K562 (cell line): ENCODE data around the gene EFR3B.

Experiments used
- NONO ChIP-seq, 2 experiments: fragments of 200-400 bp in 1 of 2; fragments of 450-650 bp in 1 of 2; formaldehyde crosslinking in 1 of 2; IDR thresholded peaks; 2 replicates each; pipeline ENCODE4 v1.6.1; 2017; ENCODE audit warnings: low read depth in 2 of 2, mild to moderate bottlenecking in 2 of 2, moderate library complexity in 2 of 2, low read length in 1 of 2
- POLR2AphosphoS5 ChIP-seq: IDR thresholded peaks from 2 replicates; pipeline ENCODE4 v1.6.1; 2011; ENCODE audit warnings: mild to moderate bottlenecking, low read depth, low read length, moderate library complexity; ENCODE audit not compliant: control insufficient read depth, insufficient read depth
- RAD21 ChIP-seq, 2 experiments: fragments of 250-450 bp in 1 of 2; fragments of 450-650 bp in 1 of 2; sonication (Bioruptor Pico) in 1 of 2; formaldehyde crosslinking in 1 of 2; IDR thresholded peaks in 1 of 2; conservative IDR thresholded peaks in 1 of 2; 2 replicates each; pipeline versions ENCODE4 v1.4.0 to v1.8.0; 2020 to 2022; ENCODE audit warnings: mild to moderate bottlenecking in 2 of 2, moderate library complexity in 1 of 2
- ZNF217 ChIP-seq: sonication (generic); formaldehyde crosslinking; IDR thresholded peaks from 2 replicates; pipeline ENCODE4 v1.8.0; 2022; ENCODE audit warnings: mild to moderate bottlenecking, missing genetic modification reagents
- TF ChIP-seq, protein P1 (sequence below): fragments of 200-600 bp; sonication (generic); IDR thresholded peaks from one replicate; pipeline ENCODE4 v1.6.1; 2012; ENCODE audit warnings: mild to moderate bottlenecking, low read depth, low read length, inconsistent platforms
- TF ChIP-seq, protein P2 (sequence below), 3 experiments: IDR thresholded peaks in 2 of 3; conservative IDR thresholded peaks in 1 of 3; 2 replicates each; pipeline ENCODE4 v1.5.1; 2011 to 2012; ENCODE audit warnings: low read length in 3 of 3, mild to moderate bottlenecking in 3 of 3, control low read depth in 2 of 3, improper control_type of control experiment in 1 of 3, inconsistent platforms in 1 of 3, low read depth in 1 of 3, mixed read lengths in 1 of 3, moderate library complexity in 1 of 3; ENCODE audit not compliant: insufficient read depth in 2 of 3

- TF ChIP-seq POLR2AphosphoS5 (no peak), NONO (IDR thresholded peaks at IDR 0.05; ENCODE audit: low read depth in 2 of 2, low read length in 1 of 2) (no peak), ZNF217 (CRISPR knock-in tag) (no peak), RAD21 (CRISPR knock-in tag; conservative IDR thresholded peaks at IDR 0.05 in 1 of 2, IDR thresholded peaks at IDR 0.05 in 1 of 2) (no peak)
- TF ChIP-seq, protein P1, sequence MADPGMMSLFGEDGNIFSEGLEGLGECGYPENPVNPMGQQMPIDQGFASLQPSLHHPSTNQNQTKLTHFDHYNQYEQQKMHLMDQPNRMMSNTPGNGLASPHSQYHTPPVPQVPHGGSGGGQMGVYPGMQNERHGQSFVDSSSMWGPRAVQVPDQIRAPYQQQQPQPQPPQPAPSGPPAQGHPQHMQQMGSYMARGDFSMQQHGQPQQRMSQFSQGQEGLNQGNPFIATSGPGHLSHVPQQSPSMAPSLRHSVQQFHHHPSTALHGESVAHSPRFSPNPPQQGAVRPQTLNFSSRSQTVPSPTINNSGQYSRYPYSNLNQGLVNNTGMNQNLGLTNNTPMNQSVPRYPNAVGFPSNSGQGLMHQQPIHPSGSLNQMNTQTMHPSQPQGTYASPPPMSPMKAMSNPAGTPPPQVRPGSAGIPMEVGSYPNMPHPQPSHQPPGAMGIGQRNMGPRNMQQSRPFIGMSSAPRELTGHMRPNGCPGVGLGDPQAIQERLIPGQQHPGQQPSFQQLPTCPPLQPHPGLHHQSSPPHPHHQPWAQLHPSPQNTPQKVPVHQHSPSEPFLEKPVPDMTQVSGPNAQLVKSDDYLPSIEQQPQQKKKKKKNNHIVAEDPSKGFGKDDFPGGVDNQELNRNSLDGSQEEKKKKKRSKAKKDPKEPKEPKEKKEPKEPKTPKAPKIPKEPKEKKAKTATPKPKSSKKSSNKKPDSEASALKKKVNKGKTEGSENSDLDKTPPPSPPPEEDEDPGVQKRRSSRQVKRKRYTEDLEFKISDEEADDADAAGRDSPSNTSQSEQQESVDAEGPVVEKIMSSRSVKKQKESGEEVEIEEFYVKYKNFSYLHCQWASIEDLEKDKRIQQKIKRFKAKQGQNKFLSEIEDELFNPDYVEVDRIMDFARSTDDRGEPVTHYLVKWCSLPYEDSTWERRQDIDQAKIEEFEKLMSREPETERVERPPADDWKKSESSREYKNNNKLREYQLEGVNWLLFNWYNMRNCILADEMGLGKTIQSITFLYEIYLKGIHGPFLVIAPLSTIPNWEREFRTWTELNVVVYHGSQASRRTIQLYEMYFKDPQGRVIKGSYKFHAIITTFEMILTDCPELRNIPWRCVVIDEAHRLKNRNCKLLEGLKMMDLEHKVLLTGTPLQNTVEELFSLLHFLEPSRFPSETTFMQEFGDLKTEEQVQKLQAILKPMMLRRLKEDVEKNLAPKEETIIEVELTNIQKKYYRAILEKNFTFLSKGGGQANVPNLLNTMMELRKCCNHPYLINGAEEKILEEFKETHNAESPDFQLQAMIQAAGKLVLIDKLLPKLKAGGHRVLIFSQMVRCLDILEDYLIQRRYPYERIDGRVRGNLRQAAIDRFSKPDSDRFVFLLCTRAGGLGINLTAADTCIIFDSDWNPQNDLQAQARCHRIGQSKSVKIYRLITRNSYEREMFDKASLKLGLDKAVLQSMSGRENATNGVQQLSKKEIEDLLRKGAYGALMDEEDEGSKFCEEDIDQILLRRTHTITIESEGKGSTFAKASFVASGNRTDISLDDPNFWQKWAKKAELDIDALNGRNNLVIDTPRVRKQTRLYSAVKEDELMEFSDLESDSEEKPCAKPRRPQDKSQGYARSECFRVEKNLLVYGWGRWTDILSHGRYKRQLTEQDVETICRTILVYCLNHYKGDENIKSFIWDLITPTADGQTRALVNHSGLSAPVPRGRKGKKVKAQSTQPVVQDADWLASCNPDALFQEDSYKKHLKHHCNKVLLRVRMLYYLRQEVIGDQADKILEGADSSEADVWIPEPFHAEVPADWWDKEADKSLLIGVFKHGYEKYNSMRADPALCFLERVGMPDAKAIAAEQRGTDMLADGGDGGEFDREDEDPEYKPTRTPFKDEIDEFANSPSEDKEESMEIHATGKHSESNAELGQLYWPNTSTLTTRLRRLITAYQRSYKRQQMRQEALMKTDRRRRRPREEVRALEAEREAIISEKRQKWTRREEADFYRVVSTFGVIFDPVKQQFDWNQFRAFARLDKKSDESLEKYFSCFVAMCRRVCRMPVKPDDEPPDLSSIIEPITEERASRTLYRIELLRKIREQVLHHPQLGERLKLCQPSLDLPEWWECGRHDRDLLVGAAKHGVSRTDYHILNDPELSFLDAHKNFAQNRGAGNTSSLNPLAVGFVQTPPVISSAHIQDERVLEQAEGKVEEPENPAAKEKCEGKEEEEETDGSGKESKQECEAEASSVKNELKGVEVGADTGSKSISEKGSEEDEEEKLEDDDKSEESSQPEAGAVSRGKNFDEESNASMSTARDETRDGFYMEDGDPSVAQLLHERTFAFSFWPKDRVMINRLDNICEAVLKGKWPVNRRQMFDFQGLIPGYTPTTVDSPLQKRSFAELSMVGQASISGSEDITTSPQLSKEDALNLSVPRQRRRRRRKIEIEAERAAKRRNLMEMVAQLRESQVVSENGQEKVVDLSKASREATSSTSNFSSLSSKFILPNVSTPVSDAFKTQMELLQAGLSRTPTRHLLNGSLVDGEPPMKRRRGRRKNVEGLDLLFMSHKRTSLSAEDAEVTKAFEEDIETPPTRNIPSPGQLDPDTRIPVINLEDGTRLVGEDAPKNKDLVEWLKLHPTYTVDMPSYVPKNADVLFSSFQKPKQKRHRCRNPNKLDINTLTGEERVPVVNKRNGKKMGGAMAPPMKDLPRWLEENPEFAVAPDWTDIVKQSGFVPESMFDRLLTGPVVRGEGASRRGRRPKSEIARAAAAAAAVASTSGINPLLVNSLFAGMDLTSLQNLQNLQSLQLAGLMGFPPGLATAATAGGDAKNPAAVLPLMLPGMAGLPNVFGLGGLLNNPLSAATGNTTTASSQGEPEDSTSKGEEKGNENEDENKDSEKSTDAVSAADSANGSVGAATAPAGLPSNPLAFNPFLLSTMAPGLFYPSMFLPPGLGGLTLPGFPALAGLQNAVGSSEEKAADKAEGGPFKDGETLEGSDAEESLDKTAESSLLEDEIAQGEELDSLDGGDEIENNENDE: no peak
- TF ChIP-seq, protein P2, sequence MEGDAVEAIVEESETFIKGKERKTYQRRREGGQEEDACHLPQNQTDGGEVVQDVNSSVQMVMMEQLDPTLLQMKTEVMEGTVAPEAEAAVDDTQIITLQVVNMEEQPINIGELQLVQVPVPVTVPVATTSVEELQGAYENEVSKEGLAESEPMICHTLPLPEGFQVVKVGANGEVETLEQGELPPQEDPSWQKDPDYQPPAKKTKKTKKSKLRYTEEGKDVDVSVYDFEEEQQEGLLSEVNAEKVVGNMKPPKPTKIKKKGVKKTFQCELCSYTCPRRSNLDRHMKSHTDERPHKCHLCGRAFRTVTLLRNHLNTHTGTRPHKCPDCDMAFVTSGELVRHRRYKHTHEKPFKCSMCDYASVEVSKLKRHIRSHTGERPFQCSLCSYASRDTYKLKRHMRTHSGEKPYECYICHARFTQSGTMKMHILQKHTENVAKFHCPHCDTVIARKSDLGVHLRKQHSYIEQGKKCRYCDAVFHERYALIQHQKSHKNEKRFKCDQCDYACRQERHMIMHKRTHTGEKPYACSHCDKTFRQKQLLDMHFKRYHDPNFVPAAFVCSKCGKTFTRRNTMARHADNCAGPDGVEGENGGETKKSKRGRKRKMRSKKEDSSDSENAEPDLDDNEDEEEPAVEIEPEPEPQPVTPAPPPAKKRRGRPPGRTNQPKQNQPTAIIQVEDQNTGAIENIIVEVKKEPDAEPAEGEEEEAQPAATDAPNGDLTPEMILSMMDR (IDR thresholded peaks at IDR 0.05 in 2 of 3, conservative IDR thresholded peaks at IDR 0.05 in 1 of 3; ENCODE audit: insufficient read depth in 2 of 3, low read depth in 1 of 3, low read length in 3 of 3): no peak
These were observed 160.4 kb downstream of the EFR3B start for GRCh38 chr2:25202275-25202674.
